Measurements from ENCODE around the gene SDF2L1. TPM values are rescaled to one million over a fixed set of nuclear protein-coding genes. Genes with fewer than 3 reads are reported as not detected.

SDF2L1 gene
- total and polyA plus RNA-seq, 10 of the 15 experiments (the other 5 are each of a cell fraction or from before 2014, with no cell fraction given): 3.0 to 214 (median 55.5) TPM

DNA sequence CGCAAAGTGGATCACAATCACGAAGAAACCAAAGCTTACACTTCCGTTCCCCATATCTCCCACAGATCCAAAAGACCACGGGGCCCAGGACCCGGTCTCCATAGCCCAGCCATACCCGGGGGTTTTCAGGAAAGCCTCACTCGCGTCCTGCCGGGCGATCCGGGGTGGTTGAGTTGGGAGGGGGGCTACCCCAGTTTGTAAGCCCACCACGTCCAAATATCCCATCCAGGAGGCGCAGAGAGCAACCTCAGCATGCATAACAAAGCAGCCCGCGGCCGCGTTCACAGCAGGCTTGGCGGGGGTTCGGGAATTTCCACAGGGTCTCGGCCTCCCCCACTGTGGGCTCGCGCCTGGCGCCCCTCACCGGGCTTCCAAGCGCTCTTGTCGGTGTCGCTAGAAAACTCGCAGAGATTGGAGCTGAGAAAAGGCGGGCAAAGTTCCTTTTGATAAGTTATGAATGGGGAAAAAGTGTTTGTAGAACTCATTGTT, 9.5 kb downstream of the SDF2L1 start (continued):
- TF ChIP-seq, protein P1, sequence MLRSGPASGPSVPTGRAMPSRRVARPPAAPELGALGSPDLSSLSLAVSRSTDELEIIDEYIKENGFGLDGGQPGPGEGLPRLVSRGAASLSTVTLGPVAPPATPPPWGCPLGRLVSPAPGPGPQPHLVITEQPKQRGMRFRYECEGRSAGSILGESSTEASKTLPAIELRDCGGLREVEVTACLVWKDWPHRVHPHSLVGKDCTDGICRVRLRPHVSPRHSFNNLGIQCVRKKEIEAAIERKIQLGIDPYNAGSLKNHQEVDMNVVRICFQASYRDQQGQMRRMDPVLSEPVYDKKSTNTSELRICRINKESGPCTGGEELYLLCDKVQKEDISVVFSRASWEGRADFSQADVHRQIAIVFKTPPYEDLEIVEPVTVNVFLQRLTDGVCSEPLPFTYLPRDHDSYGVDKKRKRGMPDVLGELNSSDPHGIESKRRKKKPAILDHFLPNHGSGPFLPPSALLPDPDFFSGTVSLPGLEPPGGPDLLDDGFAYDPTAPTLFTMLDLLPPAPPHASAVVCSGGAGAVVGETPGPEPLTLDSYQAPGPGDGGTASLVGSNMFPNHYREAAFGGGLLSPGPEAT (IDR thresholded peaks at IDR 0.05; ENCODE audit: low read depth): peak; percentile 62
- no peak for TF ChIP-seq ZBED1 (IDR thresholded peaks at IDR 0.05; ENCODE audit: borderline replicate concordance)
- TF ChIP-seq MTA3 (IDR thresholded peaks at IDR 0.05; ENCODE audit: borderline replicate concordance, low read length): no peak
- TF ChIP-seq PAX8 (IDR thresholded peaks at IDR 0.05): no peak
- no peak for TF ChIP-seq SP1 (IDR thresholded peaks at IDR 0.05; ENCODE audit: low read depth, low read length)
- TF ChIP-seq MYB (IDR thresholded peaks at IDR 0.05; ENCODE audit: borderline replicate concordance, low read depth, low read length): no peak
- TF ChIP-seq, protein P2, sequence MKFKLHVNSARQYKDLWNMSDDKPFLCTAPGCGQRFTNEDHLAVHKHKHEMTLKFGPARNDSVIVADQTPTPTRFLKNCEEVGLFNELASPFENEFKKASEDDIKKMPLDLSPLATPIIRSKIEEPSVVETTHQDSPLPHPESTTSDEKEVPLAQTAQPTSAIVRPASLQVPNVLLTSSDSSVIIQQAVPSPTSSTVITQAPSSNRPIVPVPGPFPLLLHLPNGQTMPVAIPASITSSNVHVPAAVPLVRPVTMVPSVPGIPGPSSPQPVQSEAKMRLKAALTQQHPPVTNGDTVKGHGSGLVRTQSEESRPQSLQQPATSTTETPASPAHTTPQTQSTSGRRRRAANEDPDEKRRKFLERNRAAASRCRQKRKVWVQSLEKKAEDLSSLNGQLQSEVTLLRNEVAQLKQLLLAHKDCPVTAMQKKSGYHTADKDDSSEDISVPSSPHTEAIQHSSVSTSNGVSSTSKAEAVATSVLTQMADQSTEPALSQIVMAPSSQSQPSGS (IDR thresholded peaks at IDR 0.05; ENCODE audit: low read length): no peak
- TF ChIP-seq, protein P3, sequence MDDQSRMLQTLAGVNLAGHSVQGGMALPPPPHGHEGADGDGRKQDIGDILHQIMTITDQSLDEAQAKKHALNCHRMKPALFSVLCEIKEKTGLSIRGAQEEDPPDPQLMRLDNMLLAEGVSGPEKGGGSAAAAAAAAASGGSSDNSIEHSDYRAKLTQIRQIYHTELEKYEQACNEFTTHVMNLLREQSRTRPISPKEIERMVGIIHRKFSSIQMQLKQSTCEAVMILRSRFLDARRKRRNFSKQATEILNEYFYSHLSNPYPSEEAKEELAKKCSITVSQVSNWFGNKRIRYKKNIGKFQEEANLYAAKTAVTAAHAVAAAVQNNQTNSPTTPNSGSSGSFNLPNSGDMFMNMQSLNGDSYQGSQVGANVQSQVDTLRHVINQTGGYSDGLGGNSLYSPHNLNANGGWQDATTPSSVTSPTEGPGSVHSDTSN (IDR thresholded peaks at IDR 0.05; ENCODE audit: insufficient replicate concordance, low read depth, low read length): no peak
- peak; percentile 47 for TF ChIP-seq RELA (IDR thresholded peaks at IDR 0.05; ENCODE audit: borderline replicate concordance, partially characterized antibody)
- no peak for TF ChIP-seq SIN3A (IDR thresholded peaks at IDR 0.05; ENCODE audit: low read depth, low read length)
- TF ChIP-seq RB1 (IDR thresholded peaks at IDR 0.05; ENCODE audit: borderline replicate concordance): 0 out of 2 replicates have a peak, but pooled peaks have one; percentile 52
- peak; percentile 6; the same call in 1 of the 2 replicates for TF ChIP-seq FOXM1 (IDR thresholded peaks at IDR 0.05; ENCODE audit: low read depth, low read length)
- TF ChIP-seq CHD2 (IDR thresholded peaks at IDR 0.05; ENCODE audit: borderline replicate concordance, low read depth, low read length): no peak
- no peak; a peak in 1 of 4 replicates for TF ChIP-seq IKZF2 (IDR thresholded peaks at IDR 0.05)

All from GM12878 (cell line).